ENCODE data around the gene CD8B. TPM values are rescaled to one million over a fixed set of nuclear protein-coding genes. Genes with fewer than 3 reads are reported as not detected.

Gene CD8B
- total RNA-seq, 1 donor from 2014 or later: not detected

DNA sequence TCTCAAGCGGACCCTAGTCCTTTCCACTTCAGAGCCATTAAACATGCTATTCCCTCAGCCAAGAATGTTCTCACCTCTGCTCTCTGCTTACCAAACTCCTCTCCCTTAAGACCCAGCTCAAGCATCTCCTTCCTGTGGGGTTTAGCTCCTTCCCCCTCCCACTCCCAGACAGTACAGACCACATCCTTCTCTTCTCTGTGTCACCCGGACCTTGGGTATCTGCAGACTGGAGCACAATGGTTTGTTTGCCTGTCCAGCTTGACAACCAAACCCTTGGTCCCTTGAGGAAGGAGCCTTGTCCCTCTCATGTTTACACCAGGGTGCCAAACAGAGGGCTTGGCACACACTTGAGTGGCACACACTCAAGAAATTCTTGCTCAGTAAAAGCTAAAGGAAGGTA lies 66.8 kb downstream of the CD8B start:
- DNase-seq (ENCODE audit: low read depth) (no peak), FAIRE-seq (no peak)
- no peaks in the 10 kb centered on the region for H3K79me2 ChIP-seq (ENCODE audit: insufficient read depth, low read length)
- Mint-ChIP-seq H3K36me3 (ENCODE audit: low read depth, unreplicated experiment) (peaks cover 10% of the 10 kb centered on the region), H3K4me3 (ENCODE audit: unreplicated experiment) (no peak overlapping the region), H3K9me3 (ENCODE audit: unreplicated experiment) (peaks cover 22% of the 10 kb centered on the region), H3K4me1 (ENCODE audit: low read depth, unreplicated experiment) (peaks cover 5% of the 10 kb centered on the region), H3K27me3 (ENCODE audit: low read depth, unreplicated experiment) (peaks cover 45% of the 10 kb centered on the region), H3K27ac (ENCODE audit: unreplicated experiment) (no peak overlapping the region)
- no peak overlapping the region for H2AFZ ChIP-seq (ENCODE audit: low read depth, low read length)
- H3K9me3 ChIP-seq (ENCODE audit: insufficient read depth, low read depth, low read length): peaks cover 18% of the 10 kb centered on the region
- H3K27ac ChIP-seq (ENCODE audit: low read depth, low read length): no peak overlapping the region
- no peak for TF ChIP-seq CTCF (IDR thresholded peaks at IDR 0.05; ENCODE audit: insufficient read depth, low read depth, low read length)
- no peak for TF ChIP-seq EZH2 (IDR thresholded peaks at IDR 0.05; ENCODE audit: insufficient read depth, low read length)
- no peak overlapping the region for H3K4me3 ChIP-seq (ENCODE audit: insufficient read depth, low read depth, low read length)
- H3K9ac ChIP-seq (ENCODE audit: low read length): no peak overlapping the region
- no peaks in the 10 kb centered on the region for H3K36me3 ChIP-seq (ENCODE audit: insufficient read depth, low read length)
- H4K20me1 ChIP-seq (ENCODE audit: insufficient read depth, low read length): no peaks in the 10 kb centered on the region
- H3K4me2 ChIP-seq (ENCODE audit: low read length): no peak overlapping the region
- no peaks in the 10 kb centered on the region for H3K4me1 ChIP-seq (ENCODE audit: insufficient read depth, low read length)
- H3K27me3 ChIP-seq (ENCODE audit: insufficient read depth, low read length): peaks cover 34% of the 10 kb centered on the region

DNA sequence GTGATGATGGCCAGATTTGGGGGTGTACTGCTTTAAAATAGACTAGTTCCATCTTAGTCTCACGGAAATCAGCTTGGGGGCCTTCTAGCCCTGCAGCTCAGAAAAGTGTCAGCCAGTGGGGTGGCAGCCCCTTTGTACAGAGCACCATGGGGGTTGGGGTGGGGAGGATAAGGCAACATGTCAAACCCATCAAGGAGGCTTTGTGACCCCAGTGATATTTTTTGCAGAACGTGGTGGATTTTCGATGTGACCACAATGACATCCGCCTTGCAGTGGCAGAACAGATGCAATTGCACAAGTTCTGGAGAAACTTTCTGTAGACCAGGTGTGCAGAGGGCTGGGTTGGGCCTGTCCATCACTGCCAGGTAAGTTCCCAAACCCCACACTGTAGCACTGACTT lies 67.9 kb downstream of the CD8B start:
- Mint-ChIP-seq H3K27ac (ENCODE audit: unreplicated experiment) (no peak overlapping the region), H3K36me3 (ENCODE audit: low read depth, unreplicated experiment) (peaks cover 10% of the 10 kb centered on the region)

More for the DNA sequence above, 67.9 kb downstream of the CD8B start:
- peaks cover 5% of the 10 kb centered on the region for H3K4me1 Mint-ChIP-seq (ENCODE audit: low read depth, unreplicated experiment)
- Histone ChIP-seq H3K27me3 (ENCODE audit: insufficient read depth, low read length) (peaks cover 45% of the 10 kb centered on the region), H2AFZ (ENCODE audit: low read depth, low read length) (no peak overlapping the region), H3K27ac (ENCODE audit: low read depth, low read length) (no peak overlapping the region), H3K4me2 (ENCODE audit: low read length) (no peak overlapping the region), H3K79me2 (ENCODE audit: insufficient read depth, low read length) (no peaks in the 10 kb centered on the region), H3K4me3 (ENCODE audit: insufficient read depth, low read depth, low read length) (no peak overlapping the region), H3K9ac (ENCODE audit: low read length) (no peak overlapping the region), H3K36me3 (ENCODE audit: insufficient read depth, low read length) (no peaks in the 10 kb centered on the region), H4K20me1 (ENCODE audit: insufficient read depth, low read length) (no peaks in the 10 kb centered on the region), H3K4me1 (ENCODE audit: insufficient read depth, low read length) (no peaks in the 10 kb centered on the region), H3K9me3 (ENCODE audit: insufficient read depth, low read depth, low read length) (peaks cover 18% of the 10 kb centered on the region)
- TF ChIP-seq CTCF (IDR thresholded peaks at IDR 0.05; ENCODE audit: insufficient read depth, low read depth, low read length) (no peak), EZH2 (IDR thresholded peaks at IDR 0.05; ENCODE audit: insufficient read depth, low read length) (no peak)
- H3K4me3 Mint-ChIP-seq (ENCODE audit: unreplicated experiment): no peak overlapping the region
- FAIRE-seq: no peak
- peaks cover 22% of the 10 kb centered on the region for H3K9me3 Mint-ChIP-seq (ENCODE audit: unreplicated experiment)
- DNase-seq (ENCODE audit: low read depth): no peak
- H3K27me3 Mint-ChIP-seq (ENCODE audit: low read depth, unreplicated experiment): peaks cover 51% of the 10 kb centered on the region
